CD4-positive, alpha-beta T cell (primary cell): Measurements from ENCODE around the gene KRTAP10-8. TPM values are rescaled to one million over a fixed set of nuclear protein-coding genes. Genes with fewer than 3 reads are reported as not detected.
"Not testable (repeated sequence)": the region's sequence is repeated elsewhere in the genome, so short reads cannot be mapped to it uniquely, and the experiment has no call there.

Source experiments
- ATAC-seq: fragments of 200-7000 bp; cut with Tn5 transposase; one replicate; pipeline ENCODE4 v1.10.0; 2022; ENCODE audit warnings: mild to moderate bottlenecking; ENCODE audit not compliant: poor library complexity
- CTCF ChIA-PET: fragments of 350-600 bp; sonication (Branson Sonifier 250); formaldehyde crosslinking; loops from one replicate; lab custom pipeline; 2021; ENCODE audit warnings: antibody characterized with exemption, inconsistent platforms; lab: Charles Lee
- POLR2A ChIA-PET: fragments of 350-600 bp; sonication (Branson Sonifier 250); formaldehyde crosslinking; loops from one replicate; lab custom pipeline; 2021; ENCODE audit warnings: antibody characterized with exemption, inconsistent platforms; lab: Charles Lee
- DNase-seq, 14 experiments: peaks; one replicate each; pipeline ENCODE4 v3.0.0-alpha.2; 2013 to 2020; ENCODE audit warnings: mixed read lengths in 2 of 14
- H3K27ac ChIP-seq, 2 donors: one replicate each; pipeline versions ENCODE4 v1.5.1 to v1.7.0; 2013; ENCODE audit warnings: low read length in 2 of 2, low read depth in 1 of 2, mild to moderate bottlenecking in 1 of 2
- H3K27me3 ChIP-seq, 2 experiments: 1 replicate in 1 of 2; 2 replicates in 1 of 2; pipeline versions ENCODE4 v1.6.1 to v1.7.0; 2013; ENCODE audit warnings: low read length in 2 of 2, control low read depth in 1 of 2, mild to moderate bottlenecking in 1 of 2, moderate library complexity in 1 of 2; ENCODE audit not compliant: insufficient read depth in 2 of 2, control insufficient read depth in 1 of 2
- H3K36me3 ChIP-seq: one replicate; pipeline ENCODE4 v1.6.1; 2013; ENCODE audit warnings: low read length, control low read depth; ENCODE audit not compliant: insufficient read depth
- H3K4me1 ChIP-seq: one replicate; pipeline ENCODE4 v1.6.1; 2013; ENCODE audit warnings: low read length, control low read depth; ENCODE audit not compliant: insufficient read depth
- H3K4me3 ChIP-seq: one replicate; pipeline ENCODE4 v1.5.1; 2013; ENCODE audit warnings: mild to moderate bottlenecking, low read length, moderate library complexity
- H3K9me3 ChIP-seq, 2 experiments: 1 replicate in 1 of 2; 2 replicates in 1 of 2; pipeline versions ENCODE4 v1.6.1 to v1.7.0; 2013; ENCODE audit warnings: low read length in 2 of 2, mild to moderate bottlenecking in 2 of 2, control low read depth in 1 of 2, moderate library complexity in 1 of 2; ENCODE audit not compliant: control insufficient read depth in 1 of 2, insufficient read depth in 1 of 2
- H3K27ac Mint-ChIP-seq: one replicate; pipeline ENCODE4 v1.8.0; 2020; ENCODE audit warnings: mixed read lengths
- H3K27me3 Mint-ChIP-seq: one replicate; pipeline ENCODE4 v1.8.0; 2021; ENCODE audit warnings: mixed read lengths
- H3K36me3 Mint-ChIP-seq: one replicate; pipeline ENCODE4 v1.8.0; 2021; ENCODE audit warnings: low read depth, mixed read lengths
- H3K4me1 Mint-ChIP-seq: one replicate; pipeline ENCODE4 v1.8.0; 2021; ENCODE audit warnings: low read depth, mixed read lengths
- H3K4me3 Mint-ChIP-seq: one replicate; pipeline ENCODE4 v1.8.0; 2020; ENCODE audit warnings: mild to moderate bottlenecking, mixed read lengths
- H3K9me3 Mint-ChIP-seq: one replicate; pipeline ENCODE4 v1.8.0; 2020; ENCODE audit warnings: mixed read lengths
- intact Hi-C, 2 experiments: fragments of 100-400 bp; cut with DNase I in 1 of 2; cut with micrococcal nuclease in 1 of 2; formaldehyde crosslinking; loops; one replicate each; pipeline versions ENCODE4 v1.15.1 to v1.9.0; 2023 to 2025; cut with DNase I, micrococcal nuclease
- total RNA-seq, 174 experiments: library from RNA in 2 of 174; stranded (reverse) in 2 of 174; gene quantifications; one replicate each; pipeline ENCODE4 v1.2.3 and lab custom pipeline; 2021 to 2026
- TF ChIP-seq, protein P1 (sequence below): fragments of 200-600 bp; IDR thresholded peaks from one replicate; pipeline ENCODE4 v1.8.0; 2022; ENCODE audit warnings: antibody characterized with exemption, mild to moderate bottlenecking

The KRTAP10-8 gene
- total RNA-seq, 2 experiments from 2014 or later: not detected

DNA sequence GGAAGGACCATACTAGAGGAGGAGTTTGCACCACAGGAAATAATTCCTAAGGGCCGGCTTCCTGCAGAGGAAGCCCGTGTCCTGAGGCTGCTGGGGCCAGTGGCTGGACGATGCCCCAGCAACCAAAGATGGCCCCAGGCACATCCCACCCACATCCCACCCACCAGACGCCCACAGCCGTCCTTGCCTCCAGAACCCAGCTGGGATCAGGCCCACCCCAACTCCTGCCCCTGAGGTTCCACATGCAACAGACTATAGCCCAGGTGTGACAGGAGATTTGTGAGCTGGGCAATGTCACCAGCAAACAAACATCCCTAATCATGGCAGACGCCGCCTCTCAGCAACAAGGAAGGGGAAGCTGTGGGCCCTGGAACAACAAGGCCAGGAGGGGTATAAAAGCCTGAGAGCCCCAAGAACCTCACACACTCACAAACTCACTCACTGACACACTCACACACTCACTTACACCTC, 14.8 kb downstream of the KRTAP10-8 start, which contains the start of gene KRTAP10-9:
Gene KRTAP10-9, plus strand, starts transcription at position 421 of the 471 bp plus-strand sequence. CDS start 79 bp downstream, outside the sequence.
- Mint-ChIP-seq H3K4me3 (no peak within 1 kb of the TSS), H3K27ac (no peak within 1 kb of the TSS), H3K36me3 (peaks cover 44% of the 10 kb centered on the region), H3K4me1 (peaks cover 25% of the 10 kb centered on the region), H3K27me3 (no peaks in the 10 kb centered on the region), H3K9me3 (peaks cover 21% of the 10 kb centered on the region)
- no peak within 1 kb of the TSS for H3K4me3 ChIP-seq
- no peak within 1 kb of the TSS for H3K27ac ChIP-seq
- ChIA-PET CTCF (no interaction called here), POLR2A (no interaction called here)
- peaks cover 47% of the 10 kb centered on the region for H3K4me1 ChIP-seq
- H3K9me3 ChIP-seq: peaks cover 33 to 39% of the 10 kb centered on the region in 2 experiments
- ATAC-seq (no peak), DNase-seq (no peak)
- no peaks in the 10 kb centered on the region for H3K27me3 ChIP-seq
- TF ChIP-seq, protein P1, sequence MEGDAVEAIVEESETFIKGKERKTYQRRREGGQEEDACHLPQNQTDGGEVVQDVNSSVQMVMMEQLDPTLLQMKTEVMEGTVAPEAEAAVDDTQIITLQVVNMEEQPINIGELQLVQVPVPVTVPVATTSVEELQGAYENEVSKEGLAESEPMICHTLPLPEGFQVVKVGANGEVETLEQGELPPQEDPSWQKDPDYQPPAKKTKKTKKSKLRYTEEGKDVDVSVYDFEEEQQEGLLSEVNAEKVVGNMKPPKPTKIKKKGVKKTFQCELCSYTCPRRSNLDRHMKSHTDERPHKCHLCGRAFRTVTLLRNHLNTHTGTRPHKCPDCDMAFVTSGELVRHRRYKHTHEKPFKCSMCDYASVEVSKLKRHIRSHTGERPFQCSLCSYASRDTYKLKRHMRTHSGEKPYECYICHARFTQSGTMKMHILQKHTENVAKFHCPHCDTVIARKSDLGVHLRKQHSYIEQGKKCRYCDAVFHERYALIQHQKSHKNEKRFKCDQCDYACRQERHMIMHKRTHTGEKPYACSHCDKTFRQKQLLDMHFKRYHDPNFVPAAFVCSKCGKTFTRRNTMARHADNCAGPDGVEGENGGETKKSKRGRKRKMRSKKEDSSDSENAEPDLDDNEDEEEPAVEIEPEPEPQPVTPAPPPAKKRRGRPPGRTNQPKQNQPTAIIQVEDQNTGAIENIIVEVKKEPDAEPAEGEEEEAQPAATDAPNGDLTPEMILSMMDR: no peak
- intact Hi-C loops: no loop called here
- no peaks in the 10 kb centered on the region for H3K36me3 ChIP-seq

DNA sequence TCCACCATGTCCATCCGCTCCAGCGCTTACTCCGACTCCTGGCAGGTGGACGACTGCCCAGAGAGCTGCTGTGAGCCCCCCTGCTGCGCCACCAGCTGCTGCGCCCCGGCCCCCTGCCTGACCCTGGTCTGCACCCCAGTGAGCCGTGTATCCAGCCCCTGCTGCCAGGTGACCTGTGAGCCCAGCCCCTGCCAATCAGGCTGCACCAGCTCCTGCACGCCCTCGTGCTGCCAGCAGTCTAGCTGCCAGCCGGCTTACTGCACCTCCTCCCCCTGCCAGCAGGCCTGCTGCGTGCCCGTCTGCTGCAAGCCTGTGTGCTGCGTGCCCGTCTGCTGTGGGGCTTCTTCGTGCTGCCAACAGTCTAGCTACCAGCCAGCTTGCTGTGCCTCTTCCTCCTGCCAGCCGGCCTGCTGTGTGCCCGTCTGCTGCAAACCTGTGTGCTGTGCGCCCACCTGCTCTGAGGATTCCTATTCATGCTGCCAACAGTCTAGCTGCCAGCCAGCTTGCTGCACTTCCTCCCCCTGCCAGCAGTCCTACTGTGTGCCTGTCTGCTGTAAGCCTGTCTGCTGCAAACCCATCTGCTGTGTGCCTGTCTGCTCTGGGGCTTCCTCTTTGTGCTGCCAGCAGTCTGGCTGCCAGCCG, 15.4 kb downstream of the KRTAP10-8 start:
- H3K27me3 ChIP-seq, intact Hi-C loops, H3K27ac ChIP-seq, DNase-seq, H3K36me3 ChIP-seq, H3K27ac Mint-ChIP-seq, H3K4me3 ChIP-seq, H3K4me3 Mint-ChIP-seq, ATAC-seq, CTCF ChIA-PET, H3K27me3 Mint-ChIP-seq: not testable (repeated sequence)
- peaks cover 40% of the 10 kb centered on the region for H3K36me3 Mint-ChIP-seq
- peaks cover 47% of the 10 kb centered on the region for H3K4me1 ChIP-seq
- H3K9me3 Mint-ChIP-seq: peaks cover 20% of the 10 kb centered on the region
- H3K4me1 Mint-ChIP-seq: peaks cover 25% of the 10 kb centered on the region
- POLR2A ChIA-PET: interaction anchor here (2.2 kb wide), 1 partner anchor 8 kb away, joined by 8 read pairs; no protein-coding TSS in a partner anchor
- peaks cover 39 to 41% of the 10 kb centered on the region in 2 experiments for H3K9me3 ChIP-seq

DNA sequence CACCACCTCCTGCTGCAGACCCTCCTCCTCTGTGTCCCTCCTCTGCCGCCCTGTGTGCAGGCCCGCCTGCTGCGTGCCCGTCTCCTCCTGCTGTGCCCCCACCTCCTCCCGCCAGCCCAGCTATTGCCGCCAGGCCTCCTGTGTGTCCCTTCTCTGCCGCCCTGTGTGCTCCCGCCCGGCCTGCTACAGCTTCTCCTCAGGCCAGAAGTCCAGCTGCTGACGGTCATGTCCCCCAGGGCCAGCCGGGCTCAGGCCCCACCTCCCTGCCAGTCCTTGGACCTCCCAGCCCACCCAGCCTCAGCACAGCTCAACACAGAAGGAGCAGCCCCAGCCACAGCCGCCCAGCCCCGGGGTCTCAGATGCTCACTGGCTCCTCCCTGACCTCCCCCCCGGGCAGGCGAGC, 16.0 kb downstream of the KRTAP10-8 start:
- H3K27ac Mint-ChIP-seq, ATAC-seq, H3K27me3 ChIP-seq, intact Hi-C loops, H3K4me3 Mint-ChIP-seq, H3K4me3 ChIP-seq, CTCF ChIA-PET, H3K36me3 ChIP-seq, DNase-seq, H3K27me3 Mint-ChIP-seq, H3K27ac ChIP-seq: not testable (repeated sequence)
- peaks cover 43 to 44% of the 10 kb centered on the region in 2 experiments for H3K9me3 ChIP-seq
- POLR2A ChIA-PET: interaction anchor here (2.2 kb wide), 1 partner anchor 9 kb away, joined by 8 read pairs; no protein-coding TSS in a partner anchor
- H3K36me3 Mint-ChIP-seq: peaks cover 34% of the 10 kb centered on the region
- peaks cover 21% of the 10 kb centered on the region for H3K9me3 Mint-ChIP-seq
- H3K4me1 Mint-ChIP-seq: peaks cover 25% of the 10 kb centered on the region
- peaks cover 47% of the 10 kb centered on the region for H3K4me1 ChIP-seq

DNA sequence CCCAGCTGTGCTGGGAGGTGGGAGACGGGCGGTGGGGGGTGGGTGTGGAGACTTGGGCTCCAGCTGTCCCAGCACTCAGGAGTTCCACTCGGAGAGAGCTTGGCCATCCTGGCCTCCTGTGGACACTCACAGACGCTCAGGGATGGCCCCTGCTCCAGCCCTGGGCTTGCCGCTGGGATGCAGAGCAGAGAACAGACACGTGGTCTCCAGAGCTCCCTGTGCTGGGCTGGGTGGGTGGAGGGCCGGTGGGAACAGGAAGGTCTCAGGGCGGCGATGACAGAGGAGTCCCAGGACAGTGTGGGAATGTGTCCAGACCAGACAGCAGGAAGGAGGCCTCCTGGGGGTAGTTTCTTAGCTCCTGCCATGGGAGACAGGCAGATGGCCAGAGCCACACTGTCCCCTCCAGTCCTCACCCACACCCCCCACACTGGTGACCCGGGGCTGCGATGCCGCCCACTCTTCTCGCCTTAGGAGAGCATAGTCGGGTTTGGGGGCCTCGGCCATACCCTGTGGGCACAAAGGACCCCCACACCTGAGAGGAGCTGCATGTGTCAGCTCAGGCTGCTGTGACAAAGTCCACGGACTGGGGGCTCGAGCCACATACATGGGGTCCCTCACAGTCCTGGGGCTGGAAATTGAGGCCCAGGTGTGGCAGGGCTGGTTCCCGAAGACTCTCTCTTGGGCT, 17.0 kb downstream of the KRTAP10-8 start:
- intact Hi-C loops: no loop called here
- Histone ChIP-seq H3K27ac (no peak overlapping the region), H3K27me3 (no peaks in the 10 kb centered on the region), H3K4me1 (peaks cover 47% of the 10 kb centered on the region), H3K9me3 (peaks cover 42 to 45% of the 10 kb centered on the region in 2 experiments), H3K4me3 (no peak overlapping the region), H3K36me3 (no peaks in the 10 kb centered on the region)
- H3K9me3 Mint-ChIP-seq: peaks cover 22% of the 10 kb centered on the region
- DNase-seq: no peak
- H3K4me3 Mint-ChIP-seq: no peak overlapping the region
- peaks cover 31% of the 10 kb centered on the region for H3K36me3 Mint-ChIP-seq
- peaks cover 25% of the 10 kb centered on the region for H3K4me1 Mint-ChIP-seq
- TF ChIP-seq, protein P1: no peak
- ATAC-seq: no peak
- ChIA-PET CTCF (no interaction called here), POLR2A (interaction anchor here (1.1 to 2.2 kb wide), 2 partner anchors 10 to 28 kb away, joined by 3 to 8 read pairs; no protein-coding TSS in a partner anchor)
- H3K27ac Mint-ChIP-seq: no peak overlapping the region
- H3K27me3 Mint-ChIP-seq: no peaks in the 10 kb centered on the region
